Islet of Langerhans (tissue), 1 donor: ENCODE results near the gene ALCAM.
"Not testable (repeated sequence)": the region's sequence is repeated elsewhere in the genome, so short reads cannot be mapped to it uniquely, and the experiment has no call there.

Source experiments
- FAIRE-seq: peaks from one replicate; lab custom pipeline; 2011; peaks lifted over from hg19 to GRCh38; lab: Jason Lieb, UNC

ALCAM gene

GRCh38 chr3:105598042-105598796, 231.5 kb downstream of the ALCAM start:
- no peak for FAIRE-seq

DNA sequence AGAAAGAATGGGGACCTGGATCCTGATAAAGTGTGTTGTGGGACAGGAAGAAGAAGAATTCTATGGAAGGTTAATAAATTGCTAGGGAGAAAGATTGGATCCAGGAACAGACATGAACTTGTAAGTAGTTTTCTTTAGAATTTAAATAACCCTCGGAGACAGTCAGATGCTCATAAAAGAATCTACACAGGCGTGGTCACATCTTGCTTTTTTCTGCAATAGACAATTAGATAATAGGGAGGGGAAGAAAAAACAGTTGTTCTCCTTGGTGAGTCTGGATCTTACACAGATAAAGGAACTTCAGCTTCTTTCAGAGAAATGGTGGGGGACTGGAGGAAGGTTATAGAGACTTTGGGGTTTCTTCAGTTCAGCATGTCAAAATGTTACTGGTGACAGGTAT, 232.6 kb downstream of the ALCAM start:
- no peak for FAIRE-seq

DNA sequence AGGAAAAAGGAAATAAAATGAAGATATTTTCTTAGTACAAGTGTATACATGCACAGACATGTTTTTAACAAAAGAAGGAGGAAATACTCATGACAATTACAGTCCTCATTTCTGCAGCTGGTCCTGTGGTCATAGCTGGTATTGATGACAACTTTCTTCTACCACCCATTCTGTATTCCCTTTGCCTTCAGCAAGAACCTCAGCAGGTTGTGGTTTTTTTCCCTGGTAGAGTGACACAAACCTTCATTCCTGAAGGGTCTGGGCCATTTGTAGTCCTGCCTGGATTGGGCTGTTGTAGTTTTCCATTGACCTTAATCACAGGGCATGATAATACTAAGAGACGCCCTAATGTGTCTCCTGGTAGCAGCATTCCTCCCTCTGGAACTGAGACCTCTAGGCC, 235.0 kb downstream of the ALCAM start:
- FAIRE-seq: not testable (repeated sequence)

DNA sequence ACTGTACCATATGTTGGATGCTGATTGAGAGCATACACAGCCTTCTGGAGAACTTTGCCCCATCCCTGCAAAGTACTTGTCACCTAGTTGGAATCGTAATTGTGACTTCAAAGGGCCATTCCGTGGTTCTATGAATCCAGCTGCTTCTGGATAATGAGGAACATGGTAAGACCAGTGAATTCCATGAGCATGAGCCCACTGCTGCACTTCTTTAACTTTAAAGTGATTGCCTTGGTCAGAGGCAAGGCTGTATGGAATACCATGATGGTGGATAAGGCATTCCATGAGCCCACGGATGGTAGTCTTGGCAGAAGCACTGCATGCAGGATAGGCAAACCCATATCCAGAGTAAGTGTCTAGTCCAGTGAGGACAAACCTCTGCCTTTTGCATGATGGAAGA, 235.6 kb downstream of the ALCAM start:
- FAIRE-seq: not testable (repeated sequence)

GRCh38 chr3:105603516-105603915, 236.8 kb downstream of the ALCAM start:
- FAIRE-seq: not testable (repeated sequence)

DNA sequence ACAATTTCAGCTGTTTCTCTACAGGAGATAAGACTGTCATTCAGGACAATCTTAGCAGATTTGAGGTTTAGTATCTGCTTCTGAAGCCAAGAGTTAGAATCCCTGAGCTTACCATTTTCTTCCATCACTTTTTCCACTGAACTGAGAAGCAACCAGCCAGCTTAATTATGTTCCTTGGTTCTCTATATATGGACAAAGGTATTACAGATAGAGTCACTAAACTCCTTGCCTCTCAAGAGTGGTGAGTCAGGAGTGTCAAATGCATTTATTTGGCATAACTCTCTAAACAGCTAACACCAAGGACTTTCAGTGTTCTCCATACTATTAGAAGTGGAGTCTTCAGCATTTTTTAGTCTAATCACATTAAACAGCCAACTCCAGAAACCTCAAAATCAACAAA, 239.3 kb downstream of the ALCAM start:
- FAIRE-seq: no peak

DNA sequence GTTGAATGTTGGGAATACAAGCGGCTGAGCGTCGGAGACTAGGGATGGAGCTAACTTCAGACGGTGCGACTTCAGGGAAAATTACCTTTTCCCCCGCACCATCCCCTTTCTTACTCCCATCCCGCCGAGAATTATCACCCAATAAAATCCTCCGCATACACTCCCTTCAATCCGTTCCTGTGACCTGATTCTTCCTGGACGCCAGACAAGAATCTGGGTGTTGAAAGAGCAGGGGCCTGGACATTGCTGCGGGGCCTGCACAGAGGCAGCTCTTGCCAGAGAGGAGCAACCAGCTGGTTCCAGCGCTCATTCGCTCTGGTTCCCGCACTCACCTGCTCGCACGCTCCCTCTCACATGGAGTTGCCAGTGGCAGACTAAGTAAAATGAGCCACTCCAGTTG, 241.9 kb downstream of the ALCAM start:
- FAIRE-seq: no peak

DNA sequence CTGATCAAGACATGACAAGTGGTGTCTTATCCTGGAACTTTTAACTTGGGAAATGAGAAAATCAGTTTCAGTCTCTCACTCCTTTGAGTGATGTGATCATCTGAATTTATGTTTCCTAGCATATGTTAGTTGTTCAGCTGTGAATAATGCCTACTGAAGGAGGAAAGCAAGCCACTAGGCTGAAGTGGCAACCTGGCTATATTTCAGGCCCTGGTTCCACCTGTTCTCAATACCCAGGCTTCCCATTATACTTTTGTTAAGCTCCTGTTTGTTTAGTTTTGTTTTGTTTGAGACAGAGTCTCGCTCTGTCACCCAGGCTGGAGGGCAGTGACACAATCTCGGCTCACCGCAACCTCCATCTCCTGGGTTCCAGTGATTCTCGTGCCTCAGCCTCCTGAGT, 243.8 kb downstream of the ALCAM start:
- no peak for FAIRE-seq

- FAIRE-seq: no peak
Measured at GRCh38 chr3:105611304-105612192, 244.8 kb downstream of the ALCAM start.

- no peak for FAIRE-seq
Measured at GRCh38 chr3:105613120-105613519, 246.4 kb downstream of the ALCAM start.

- FAIRE-seq: no peak
Measured at GRCh38 chr3:105614288-105615030, 247.8 kb downstream of the ALCAM start.

GRCh38 chr3:105615814-105616213, 249.1 kb downstream of the ALCAM start:
- no peak for FAIRE-seq

GRCh38 chr3:105616374-105617121, 249.8 kb downstream of the ALCAM start:
- no peak for FAIRE-seq

DNA sequence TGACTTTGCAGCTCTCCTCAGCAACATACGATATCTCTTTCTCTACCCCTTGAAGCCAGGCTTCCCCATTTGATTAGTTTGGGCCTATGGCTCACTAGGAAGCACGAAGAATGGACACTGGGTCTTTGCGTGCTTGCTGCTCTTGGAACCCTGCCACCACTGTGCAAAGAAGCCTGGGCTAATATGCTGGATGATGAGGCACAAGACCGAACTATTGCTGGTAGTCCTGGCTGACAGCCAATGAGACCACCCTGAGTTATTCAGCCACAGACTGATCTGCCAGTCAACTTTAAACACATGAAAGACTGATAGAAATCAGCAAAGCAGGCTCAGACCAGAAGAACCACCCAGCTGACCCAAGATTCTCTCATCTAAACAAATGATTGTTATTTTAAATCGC, 251.8 kb downstream of the ALCAM start:
- no peak for FAIRE-seq

DNA sequence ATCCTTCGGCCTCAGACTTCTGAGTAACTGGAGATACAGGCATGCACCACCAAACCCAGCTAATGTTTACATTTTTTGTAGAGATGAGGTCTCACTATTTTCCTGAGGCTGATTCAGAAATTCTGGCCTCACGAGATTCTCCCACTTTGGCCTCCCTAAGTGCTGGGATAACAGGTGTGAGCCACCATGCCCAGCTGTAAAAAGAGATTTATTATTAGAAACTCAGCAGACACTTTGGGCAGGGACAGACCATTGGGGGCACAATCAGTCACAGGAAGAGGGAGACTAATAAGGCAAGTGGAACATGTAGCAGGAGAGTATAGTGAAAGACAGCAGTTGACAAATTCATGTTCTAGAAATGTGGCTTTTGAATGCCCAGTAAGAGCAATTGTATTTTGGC, 252.9 kb downstream of the ALCAM start:
- FAIRE-seq: no peak

- FAIRE-seq: no peak
Measured at GRCh38 chr3:105620236-105620635, 253.5 kb downstream of the ALCAM start.

DNA sequence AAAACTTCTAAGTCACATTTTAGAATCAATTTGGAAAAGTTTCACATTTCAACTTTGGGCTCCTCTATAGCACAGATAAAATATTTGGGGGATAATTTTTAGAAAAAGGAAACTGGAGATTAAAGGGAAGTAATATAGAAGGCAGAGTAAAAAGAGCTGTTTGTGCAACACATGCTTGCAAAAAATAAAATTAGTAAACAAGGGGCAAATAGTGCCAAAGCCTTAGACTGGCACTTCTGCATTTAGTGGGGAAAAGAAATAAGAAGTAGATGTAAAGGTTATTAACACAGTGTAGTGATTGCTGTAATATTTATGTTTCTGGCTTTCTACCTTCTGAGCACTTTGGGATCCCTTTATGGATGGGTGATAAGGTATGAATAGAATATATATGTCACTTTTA, 255.5 kb downstream of the ALCAM start:
- no peak for FAIRE-seq
